Upper lobe of left lung (tissue), 6 donors: ENCODE data around the gene COX19. TPM values are rescaled to one million over a fixed set of nuclear protein-coding genes. Genes with fewer than 3 reads are reported as not detected.

Experiments
- ATAC-seq, 2 donors: fragments of 200-7000 bp; cut with Tn5 transposase; one replicate each; pipeline ENCODE4 v1.9.1; 2022; ENCODE audit warnings: mild to moderate bottlenecking in 2 of 2, moderate library complexity in 2 of 2; ENCODE audit not compliant: low FRiP score in 2 of 2
- DNase-seq, 2 donors: peaks; one replicate each; pipeline ENCODE4 v3.0.0-alpha.2; 2019 to 2020
- H3K27ac ChIP-seq, 4 donors: fragments of 200-600 bp; sonication (generic); one replicate each; pipeline ENCODE4 v1.5.1; 2016 to 2019
- H3K27me3 ChIP-seq, 4 donors: fragments of 200-600 bp; sonication (generic); one replicate each; pipeline ENCODE4 v1.5.1; 2017 to 2019
- H3K36me3 ChIP-seq, 4 donors: fragments of 200-600 bp; sonication (generic); one replicate each; pipeline ENCODE4 v1.5.1; 2016 to 2019
- H3K4me1 ChIP-seq, 4 donors: fragments of 200-600 bp; sonication (generic); one replicate each; pipeline ENCODE4 v1.5.1; 2018 to 2019
- H3K4me3 ChIP-seq, 4 donors: fragments of 200-600 bp; sonication (generic); one replicate each; pipeline ENCODE4 v1.5.1; 2017 to 2019; ENCODE audit warnings: mild to moderate bottlenecking in 2 of 4, moderate library complexity in 1 of 4
- H3K9me3 ChIP-seq, 4 donors: fragments of 200-600 bp; sonication (generic); one replicate each; pipeline ENCODE4 v1.5.1; 2018 to 2019
- EP300 ChIP-seq, 4 donors: sonication (generic); formaldehyde crosslinking; IDR thresholded peaks; one replicate each; pipeline ENCODE4 v1.5.1; 2017; ENCODE audit warnings: antibody characterized with exemption in 4 of 4, control low read depth in 2 of 4
- POLR2A ChIP-seq, 4 donors: fragments of 450-650 bp; IDR thresholded peaks; one replicate each; pipeline ENCODE4 v1.5.1; 2016 to 2017; ENCODE audit warnings: antibody characterized with exemption in 4 of 4, mild to moderate bottlenecking in 2 of 4
- POLR2AphosphoS5 ChIP-seq, 2 donors: sonication (generic); formaldehyde crosslinking; IDR thresholded peaks; one replicate each; pipeline ENCODE4 v1.5.1; 2017; ENCODE audit warnings: antibody characterized with exemption in 2 of 2
- WGBS, 2 donors: methylation state at CpG; one replicate each; pipeline ENCODE4 v1.1.5; 2017 to 2018; 5-methylcytosine and 5-hydroxymethylcytosine counted together
- total RNA-seq, 6 donors: library from RNA; depleted of rRNA in 4 of 6; stranded (reverse); fragments of >200 nt in 4 of 6; gene quantifications; one replicate each; pipeline versions ENCODE4 v1.1.0 to v1.2.1, GENCODE V29; 2016 to 2021
- TF ChIP-seq, protein P1 (sequence below), 6 experiments: fragments of 450-650 bp in 4 of 6; fragments of 200-600 bp in 2 of 6; sonication (generic) in 2 of 6; IDR thresholded peaks; one replicate each; pipeline ENCODE4 v1.5.1; 2016 to 2019; ENCODE audit warnings: antibody characterized with exemption in 6 of 6
- donor health status: DM: no; HTN: no; CAD: no; lungs with moderate emphysema.
- donor health status: DM: no; HTN: yes; CAD: no; lungs with severe emphysema.

The COX19 gene
- total RNA-seq, 6 donors from 2014 or later, result 9.1 to 25.1 (median 11.5) TPM

DNA sequence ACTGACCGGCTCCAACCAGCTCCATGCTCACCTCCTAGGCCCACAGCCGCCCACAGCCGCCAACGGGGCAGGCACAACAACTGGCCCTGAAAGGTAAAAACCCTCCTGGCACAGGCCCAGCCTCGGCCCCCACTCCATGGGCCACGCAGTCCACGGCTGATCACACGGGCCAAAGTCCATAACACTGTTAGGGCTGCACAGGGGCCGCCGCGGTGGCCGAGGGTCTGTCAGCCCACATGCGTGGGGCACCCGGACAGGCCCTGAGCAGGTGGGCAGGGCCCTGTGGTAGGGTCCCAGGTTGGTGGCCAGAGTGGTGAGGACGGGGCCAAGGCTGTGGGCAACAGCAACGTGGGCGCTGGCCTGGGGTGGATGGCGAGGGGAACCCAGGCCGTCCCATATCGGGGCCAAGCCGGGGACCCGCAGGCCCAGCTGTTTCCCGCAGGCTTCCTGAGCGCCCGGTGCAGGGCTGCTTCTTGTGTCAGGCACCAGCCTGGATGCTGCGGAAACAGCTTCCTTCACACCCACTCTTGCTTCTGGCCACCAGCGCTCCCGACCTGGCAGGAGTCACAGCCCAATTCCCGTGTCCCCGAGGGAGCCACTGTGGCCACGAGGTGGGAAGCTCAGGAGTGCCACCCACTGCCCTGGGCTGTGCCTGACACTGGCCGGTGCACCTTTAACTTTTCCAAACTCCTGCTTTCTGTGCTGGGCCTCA lies 36.8 kb upstream of the COX19 start:
- DNase-seq (peak in 1 of 2 donors; percentile 81), ATAC-seq (no peak)
- Histone ChIP-seq H3K27ac (no peak overlapping the region), H3K36me3 (peaks cover 0 to 26% (median 13%) of the 10 kb centered on the region in 4 donors), H3K9me3 (no peaks in the 10 kb centered on the region), H3K4me3 (no peak overlapping the region), H3K4me1 (peaks cover 0 to 5% (median 0%) of the 10 kb centered on the region in 4 donors), H3K27me3 (no peaks in the 10 kb centered on the region)
- 63 to 75% methylated on average over 16 to 30 of the region's 32 CpGs for WGBS, 2 donors
- no peak for TF ChIP-seq POLR2A (IDR thresholded peaks at IDR 0.05)
- TF ChIP-seq POLR2AphosphoS5 (IDR thresholded peaks at IDR 0.05), result no peak
- TF ChIP-seq, protein P1, sequence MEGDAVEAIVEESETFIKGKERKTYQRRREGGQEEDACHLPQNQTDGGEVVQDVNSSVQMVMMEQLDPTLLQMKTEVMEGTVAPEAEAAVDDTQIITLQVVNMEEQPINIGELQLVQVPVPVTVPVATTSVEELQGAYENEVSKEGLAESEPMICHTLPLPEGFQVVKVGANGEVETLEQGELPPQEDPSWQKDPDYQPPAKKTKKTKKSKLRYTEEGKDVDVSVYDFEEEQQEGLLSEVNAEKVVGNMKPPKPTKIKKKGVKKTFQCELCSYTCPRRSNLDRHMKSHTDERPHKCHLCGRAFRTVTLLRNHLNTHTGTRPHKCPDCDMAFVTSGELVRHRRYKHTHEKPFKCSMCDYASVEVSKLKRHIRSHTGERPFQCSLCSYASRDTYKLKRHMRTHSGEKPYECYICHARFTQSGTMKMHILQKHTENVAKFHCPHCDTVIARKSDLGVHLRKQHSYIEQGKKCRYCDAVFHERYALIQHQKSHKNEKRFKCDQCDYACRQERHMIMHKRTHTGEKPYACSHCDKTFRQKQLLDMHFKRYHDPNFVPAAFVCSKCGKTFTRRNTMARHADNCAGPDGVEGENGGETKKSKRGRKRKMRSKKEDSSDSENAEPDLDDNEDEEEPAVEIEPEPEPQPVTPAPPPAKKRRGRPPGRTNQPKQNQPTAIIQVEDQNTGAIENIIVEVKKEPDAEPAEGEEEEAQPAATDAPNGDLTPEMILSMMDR (IDR thresholded peaks at IDR 0.05), result no peak
- TF ChIP-seq EP300 (IDR thresholded peaks at IDR 0.05), result no peak

DNA sequence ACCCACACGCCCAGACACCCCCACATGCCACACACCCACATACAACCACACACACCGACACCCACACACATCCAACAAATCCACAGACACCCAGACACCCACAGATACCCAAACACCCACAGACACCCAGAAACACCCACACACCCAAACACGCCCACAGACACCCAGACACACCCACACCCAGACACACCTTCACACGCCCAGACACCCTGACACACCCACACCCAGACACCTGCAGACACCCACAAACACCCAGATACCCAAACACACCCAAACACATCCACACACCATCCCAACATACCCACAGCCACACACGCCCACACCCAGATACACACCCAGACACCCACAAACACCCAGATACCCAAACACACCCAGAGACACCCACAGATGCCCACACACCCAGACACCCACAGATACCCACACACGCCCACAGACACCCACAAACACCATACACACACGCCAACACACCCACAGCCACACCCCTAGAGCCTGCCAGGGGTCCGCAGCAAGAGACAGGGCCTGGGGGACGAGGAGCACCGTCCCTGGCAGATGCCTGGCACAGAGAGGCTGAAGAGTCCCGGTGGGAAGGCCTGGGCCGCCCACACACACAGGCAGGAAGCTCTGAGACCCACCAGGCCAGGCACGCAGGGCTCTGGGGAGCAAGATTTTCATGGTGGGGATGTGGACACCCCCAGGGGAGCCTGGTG lies 36.1 kb upstream of the COX19 start:
- Histone ChIP-seq H3K9me3 (no peaks in the 10 kb centered on the region), H3K36me3 (peaks cover 0 to 32% (median 17%) of the 10 kb centered on the region in 4 donors), H3K4me3 (no peak overlapping the region), H3K4me1 (peaks cover 0 to 5% (median 0%) of the 10 kb centered on the region in 4 donors), H3K27ac (no peak overlapping the region), H3K27me3 (no peaks in the 10 kb centered on the region)
- 81 to 84% methylated on average over 13 of the region's 13 CpGs for WGBS, 2 donors
- ATAC-seq, result no peak
- TF ChIP-seq, protein P1 (IDR thresholded peaks at IDR 0.05), result no peak
- no peak for TF ChIP-seq POLR2AphosphoS5 (IDR thresholded peaks at IDR 0.05)
- no peak for TF ChIP-seq POLR2A (IDR thresholded peaks at IDR 0.05)
- no peak for TF ChIP-seq EP300 (IDR thresholded peaks at IDR 0.05)
- peak in 1 of 2 donors; percentile 68 for DNase-seq

DNA sequence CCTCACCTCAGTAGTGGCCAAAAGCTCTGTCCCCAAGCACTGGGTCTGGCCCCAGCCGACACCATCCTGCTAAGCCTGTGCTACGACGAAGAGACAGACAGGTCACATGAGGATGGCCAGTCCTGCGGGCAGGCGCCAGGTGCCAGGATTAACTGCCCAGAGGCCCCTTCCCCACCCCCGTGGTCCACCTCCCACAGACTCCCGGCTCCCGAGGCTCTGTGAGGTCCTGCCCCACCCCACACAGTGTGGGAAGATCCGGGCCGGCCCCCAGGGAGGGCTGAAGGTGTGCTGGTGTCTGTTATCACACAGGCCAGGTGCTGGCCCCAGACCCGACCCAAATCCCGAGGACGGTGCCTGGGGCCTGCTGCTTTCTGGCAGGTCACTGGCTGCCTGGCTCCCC lies 34.9 kb upstream of the COX19 start:
- H3K36me3 ChIP-seq, result peaks cover 0 to 32% (median 17%) of the 10 kb centered on the region in 4 donors
- H3K4me3 ChIP-seq, result no peak overlapping the region
- H3K27me3 ChIP-seq, result no peaks in the 10 kb centered on the region
- no peaks in the 10 kb centered on the region for H3K9me3 ChIP-seq
- no peak overlapping the region for H3K27ac ChIP-seq
- WGBS, 2 donors, result 90 to 98% methylated on average over 2 to 8 of the region's 13 CpGs
- DNase-seq (no peak), ATAC-seq (no peak)
- peaks cover 0 to 5% (median 0%) of the 10 kb centered on the region in 4 donors for H3K4me1 ChIP-seq
- TF ChIP-seq POLR2AphosphoS5 (IDR thresholded peaks at IDR 0.05), result no peak
- TF ChIP-seq, protein P1 (IDR thresholded peaks at IDR 0.05), result no peak
- TF ChIP-seq POLR2A (IDR thresholded peaks at IDR 0.05), result no peak

DNA sequence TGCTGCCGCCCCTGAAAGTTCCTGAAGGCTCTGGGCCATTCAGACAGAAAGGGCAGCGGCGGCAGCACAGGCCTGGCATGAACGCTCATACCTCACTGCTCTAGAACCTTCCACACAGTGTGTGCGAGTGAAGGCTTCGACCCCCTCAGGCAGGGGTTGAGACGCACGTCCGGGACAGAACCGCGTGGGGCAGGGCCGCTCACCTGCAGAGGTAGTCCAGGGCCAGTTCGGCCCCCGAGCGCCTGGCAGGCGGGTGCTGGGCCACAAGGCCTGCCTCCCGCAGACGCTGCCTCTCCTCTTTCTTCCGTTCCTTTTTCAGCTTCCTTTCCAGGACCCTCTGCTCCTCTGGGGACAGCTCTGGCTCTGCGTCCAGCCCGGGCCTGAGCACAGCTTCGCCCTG lies 34.4 kb upstream of the COX19 start:
- TF ChIP-seq POLR2AphosphoS5 (IDR thresholded peaks at IDR 0.05), result no peak
- no peak for TF ChIP-seq EP300 (IDR thresholded peaks at IDR 0.05)
- TF ChIP-seq POLR2A (IDR thresholded peaks at IDR 0.05), result no peak
- TF ChIP-seq, protein P1 (IDR thresholded peaks at IDR 0.05), result no peak
- 95 to 100% methylated on average over 16 to 22 of the region's 22 CpGs for WGBS, 2 donors
- Histone ChIP-seq H3K4me1 (peaks cover 0 to 5% (median 0%) of the 10 kb centered on the region in 4 donors), H3K27ac (no peak overlapping the region), H3K36me3 (peaks cover 0 to 32% (median 17%) of the 10 kb centered on the region in 4 donors), H3K27me3 (no peaks in the 10 kb centered on the region), H3K4me3 (no peak overlapping the region), H3K9me3 (no peaks in the 10 kb centered on the region)
- ATAC-seq, result no peak
- peak in 1 of 2 donors; percentile 75 for DNase-seq
